Prostate gland (tissue), 2 donors: ENCODE measurements around the gene PPP1R12B.

Experiments used
- POLR2A ChIP-seq: fragments of 450-650 bp; IDR thresholded peaks from one replicate; pipeline ENCODE4 v1.6.1; 2016; ENCODE audit warnings: antibody characterized with exemption, mild to moderate bottlenecking
- POLR2AphosphoS5 ChIP-seq: sonication (generic); formaldehyde crosslinking; IDR thresholded peaks from one replicate; pipeline ENCODE4 v1.6.1; 2017; ENCODE audit warnings: antibody characterized with exemption
- TF ChIP-seq, protein P1 (sequence below), 4 experiments: fragments of 200-600 bp in 2 of 4; fragments of 450-650 bp in 2 of 4; sonication (generic) in 2 of 4; IDR thresholded peaks; 1 replicate in 3 of 4; 2 replicates in 1 of 4; pipeline ENCODE4 v1.5.1; 2016 to 2019; ENCODE audit warnings: antibody characterized with exemption in 4 of 4, mild to moderate bottlenecking in 2 of 4, moderate library complexity in 2 of 4

DNA sequence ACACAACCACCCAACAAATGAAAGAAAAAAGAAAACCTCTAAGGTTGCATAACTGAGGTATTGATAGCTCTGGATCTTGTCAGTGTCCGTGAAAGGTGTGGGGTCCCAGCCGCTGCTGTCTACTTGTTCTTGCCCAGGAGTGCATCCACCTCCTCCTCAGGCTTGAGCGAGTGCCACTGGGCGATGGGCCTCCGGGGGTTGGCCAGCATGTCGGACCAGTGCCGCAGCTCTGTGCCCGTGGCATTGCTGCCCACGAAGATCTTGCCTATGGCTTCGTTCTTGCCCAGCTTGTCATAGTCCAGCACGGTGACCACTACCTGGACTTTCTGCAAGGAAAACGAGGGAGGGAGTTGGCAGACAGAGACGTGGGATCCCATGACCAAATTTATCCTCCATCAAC lies 248.1 kb downstream of the PPP1R12B start:
- TF ChIP-seq, protein P1, sequence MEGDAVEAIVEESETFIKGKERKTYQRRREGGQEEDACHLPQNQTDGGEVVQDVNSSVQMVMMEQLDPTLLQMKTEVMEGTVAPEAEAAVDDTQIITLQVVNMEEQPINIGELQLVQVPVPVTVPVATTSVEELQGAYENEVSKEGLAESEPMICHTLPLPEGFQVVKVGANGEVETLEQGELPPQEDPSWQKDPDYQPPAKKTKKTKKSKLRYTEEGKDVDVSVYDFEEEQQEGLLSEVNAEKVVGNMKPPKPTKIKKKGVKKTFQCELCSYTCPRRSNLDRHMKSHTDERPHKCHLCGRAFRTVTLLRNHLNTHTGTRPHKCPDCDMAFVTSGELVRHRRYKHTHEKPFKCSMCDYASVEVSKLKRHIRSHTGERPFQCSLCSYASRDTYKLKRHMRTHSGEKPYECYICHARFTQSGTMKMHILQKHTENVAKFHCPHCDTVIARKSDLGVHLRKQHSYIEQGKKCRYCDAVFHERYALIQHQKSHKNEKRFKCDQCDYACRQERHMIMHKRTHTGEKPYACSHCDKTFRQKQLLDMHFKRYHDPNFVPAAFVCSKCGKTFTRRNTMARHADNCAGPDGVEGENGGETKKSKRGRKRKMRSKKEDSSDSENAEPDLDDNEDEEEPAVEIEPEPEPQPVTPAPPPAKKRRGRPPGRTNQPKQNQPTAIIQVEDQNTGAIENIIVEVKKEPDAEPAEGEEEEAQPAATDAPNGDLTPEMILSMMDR (IDR thresholded peaks at IDR 0.05) = no peak
- TF ChIP-seq POLR2A = no peak
- TF ChIP-seq POLR2AphosphoS5 = no peak
